HG02763 (cell line): ENCODE measurements around the gene SEMA6B.
"Not testable (repeated sequence)": the region's sequence is repeated elsewhere in the genome, so short reads cannot be mapped to it uniquely, and the experiment has no call there.

Source experiments
- ATAC-seq: cut with Tn5 transposase; IDR thresholded peaks from one replicate; pipeline ENCODE4 v1.9.1; 2021; ENCODE audit warnings: mild to moderate bottlenecking, moderate library complexity; ENCODE audit not compliant: unreplicated experiment

SEMA6B gene, protein sequence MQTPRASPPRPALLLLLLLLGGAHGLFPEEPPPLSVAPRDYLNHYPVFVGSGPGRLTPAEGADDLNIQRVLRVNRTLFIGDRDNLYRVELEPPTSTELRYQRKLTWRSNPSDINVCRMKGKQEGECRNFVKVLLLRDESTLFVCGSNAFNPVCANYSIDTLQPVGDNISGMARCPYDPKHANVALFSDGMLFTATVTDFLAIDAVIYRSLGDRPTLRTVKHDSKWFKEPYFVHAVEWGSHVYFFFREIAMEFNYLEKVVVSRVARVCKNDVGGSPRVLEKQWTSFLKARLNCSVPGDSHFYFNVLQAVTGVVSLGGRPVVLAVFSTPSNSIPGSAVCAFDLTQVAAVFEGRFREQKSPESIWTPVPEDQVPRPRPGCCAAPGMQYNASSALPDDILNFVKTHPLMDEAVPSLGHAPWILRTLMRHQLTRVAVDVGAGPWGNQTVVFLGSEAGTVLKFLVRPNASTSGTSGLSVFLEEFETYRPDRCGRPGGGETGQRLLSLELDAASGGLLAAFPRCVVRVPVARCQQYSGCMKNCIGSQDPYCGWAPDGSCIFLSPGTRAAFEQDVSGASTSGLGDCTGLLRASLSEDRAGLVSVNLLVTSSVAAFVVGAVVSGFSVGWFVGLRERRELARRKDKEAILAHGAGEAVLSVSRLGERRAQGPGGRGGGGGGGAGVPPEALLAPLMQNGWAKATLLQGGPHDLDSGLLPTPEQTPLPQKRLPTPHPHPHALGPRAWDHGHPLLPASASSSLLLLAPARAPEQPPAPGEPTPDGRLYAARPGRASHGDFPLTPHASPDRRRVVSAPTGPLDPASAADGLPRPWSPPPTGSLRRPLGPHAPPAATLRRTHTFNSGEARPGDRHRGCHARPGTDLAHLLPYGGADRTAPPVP

DNA sequence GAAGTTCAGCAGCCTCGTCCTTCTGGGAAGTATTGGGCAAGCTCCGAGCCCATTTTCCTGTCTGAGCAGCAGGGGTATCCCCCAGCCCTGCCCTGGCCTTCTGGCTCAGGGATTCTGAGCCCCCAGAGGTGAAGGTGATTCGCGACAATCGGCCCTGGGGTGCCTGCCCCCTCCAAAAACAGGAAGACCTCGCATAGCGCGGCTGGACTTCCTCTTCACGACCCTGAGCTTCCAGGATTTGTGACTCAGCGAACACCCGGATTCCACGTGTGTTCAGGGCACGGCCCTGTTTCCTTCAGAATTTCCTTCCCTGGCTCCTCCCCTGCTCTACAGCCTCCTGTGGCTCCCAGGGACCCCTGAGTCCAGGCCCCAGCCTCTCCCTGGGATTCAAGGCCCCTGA, at the start of gene SEMA6B:
SEMA6B (minus strand) TSS at position 116 of the 400 bp plus-strand sequence. CDS start 1,227 bp downstream, outside the sequence.
- no peak for ATAC-seq

DNA sequence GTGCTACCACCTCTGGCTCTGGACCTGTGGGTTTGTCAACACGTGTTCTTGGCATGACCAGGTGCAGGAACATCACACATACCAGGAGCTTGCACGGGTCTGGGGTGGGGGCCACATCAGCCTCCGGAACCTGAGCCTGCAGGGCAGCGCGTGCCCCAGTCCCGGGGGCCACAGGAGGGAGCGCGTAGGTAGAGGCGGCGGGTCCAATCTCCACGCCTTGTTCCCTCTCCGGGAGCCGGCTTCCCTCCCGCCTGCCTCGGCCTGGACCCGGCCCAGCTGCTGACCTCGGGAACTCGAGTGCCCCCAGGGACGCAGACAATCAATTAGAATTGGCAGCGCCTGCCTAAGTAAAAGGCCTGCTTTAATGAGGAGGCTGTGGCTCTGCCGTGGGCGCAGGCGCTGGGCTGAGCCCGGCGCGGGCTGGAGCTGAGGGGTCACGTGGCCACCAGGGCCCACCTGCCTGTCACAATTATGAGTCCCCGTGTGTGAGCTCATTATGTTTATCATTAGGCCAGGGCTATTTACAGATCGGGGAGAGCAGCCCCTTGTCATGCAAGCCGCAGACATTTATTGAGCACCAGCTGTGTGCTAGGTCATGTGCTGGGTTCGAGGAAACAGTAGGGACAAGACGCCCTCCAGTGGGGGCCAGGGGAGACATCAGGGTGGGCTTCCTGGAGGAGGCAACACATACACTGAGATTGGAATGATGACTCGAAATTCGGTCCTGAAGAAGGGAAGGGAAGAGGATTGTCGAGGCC, 47.6 kb upstream of the SEMA6B start:
- no peak for ATAC-seq

DNA sequence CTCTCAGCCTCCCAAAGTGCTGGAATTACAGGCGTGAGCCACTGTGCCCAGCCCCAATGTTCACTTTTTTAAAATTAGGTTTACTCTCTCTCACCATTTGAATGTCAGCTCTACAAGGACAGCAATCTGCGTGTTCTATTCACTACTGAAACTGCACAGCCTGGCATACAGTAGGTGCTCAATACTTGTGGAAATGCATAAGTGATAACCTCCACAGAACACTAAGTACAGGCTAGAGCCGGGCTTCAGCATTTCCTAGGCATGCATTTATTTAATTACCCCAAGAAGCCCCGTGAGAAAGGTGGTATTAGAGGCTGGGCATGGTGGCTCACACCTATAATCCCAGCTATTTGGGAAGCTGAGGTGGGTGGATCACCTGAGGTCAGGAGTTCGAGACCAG, 46.7 kb upstream of the SEMA6B start:
- no peak for ATAC-seq

DNA sequence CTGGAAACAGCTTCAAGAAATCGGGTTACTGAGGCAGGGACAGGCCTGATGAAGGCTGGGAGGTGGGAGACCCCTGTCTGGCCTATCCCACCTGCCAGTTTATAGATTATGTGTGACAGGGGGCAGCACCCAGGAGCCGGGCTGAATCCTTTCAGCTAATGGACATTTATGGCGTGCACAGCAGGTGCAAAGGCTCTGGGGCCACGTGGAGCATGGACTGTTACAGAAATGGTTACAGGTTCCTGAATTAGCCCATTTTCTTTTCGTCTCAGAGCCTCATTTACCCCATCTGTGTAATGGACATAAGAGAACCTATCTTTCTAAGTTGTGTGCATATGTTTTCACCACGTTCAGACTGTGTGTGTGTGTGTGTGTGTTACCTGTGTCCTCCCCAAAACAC, 45.4 kb upstream of the SEMA6B start:
- no peak for ATAC-seq

DNA sequence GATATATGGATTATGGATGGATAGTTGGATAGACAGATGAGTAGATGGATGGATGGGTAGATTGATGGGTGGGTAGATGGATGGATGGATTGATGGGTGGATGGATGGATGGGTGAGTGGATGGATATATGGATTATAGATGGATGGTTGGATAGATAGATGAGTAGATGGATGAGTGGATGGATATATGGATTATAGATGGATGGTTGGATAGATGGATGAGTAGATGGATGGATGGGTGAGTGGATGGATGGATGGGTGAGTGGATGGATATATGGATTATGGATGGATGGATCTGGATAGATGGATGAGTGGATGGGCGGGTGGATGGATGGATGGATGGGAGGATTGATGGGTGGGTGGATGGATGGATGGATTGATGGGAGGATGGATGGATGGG, 43.4 kb upstream of the SEMA6B start:
- ATAC-seq, result no peak

DNA sequence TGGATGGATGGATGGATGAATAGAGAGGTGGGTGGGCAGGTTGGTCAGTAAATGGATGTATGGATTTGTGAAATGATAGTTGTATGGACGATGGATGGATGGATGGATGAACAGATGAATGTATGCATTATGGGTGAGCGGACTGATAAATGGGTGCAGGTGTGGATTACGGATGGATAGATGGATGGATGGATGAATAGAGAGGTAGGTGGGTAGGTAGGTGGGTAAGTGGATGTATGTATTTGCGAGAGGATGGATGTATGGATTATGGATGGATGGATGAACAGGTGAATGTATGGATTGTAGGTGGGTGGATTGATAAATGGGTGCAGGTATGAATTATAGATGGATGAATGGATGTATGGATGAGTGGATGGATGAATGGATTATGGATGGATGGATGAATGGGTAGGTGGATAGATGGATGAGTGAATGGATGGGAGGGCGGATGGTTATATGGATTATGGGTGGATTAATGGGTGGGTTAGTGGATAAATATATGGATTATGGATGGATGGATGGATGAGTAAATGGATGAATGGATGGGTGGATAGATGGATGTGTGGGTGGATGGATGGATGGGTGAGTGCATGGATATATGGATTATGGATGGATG, 42.8 kb upstream of the SEMA6B start:
- ATAC-seq, result no peak

DNA sequence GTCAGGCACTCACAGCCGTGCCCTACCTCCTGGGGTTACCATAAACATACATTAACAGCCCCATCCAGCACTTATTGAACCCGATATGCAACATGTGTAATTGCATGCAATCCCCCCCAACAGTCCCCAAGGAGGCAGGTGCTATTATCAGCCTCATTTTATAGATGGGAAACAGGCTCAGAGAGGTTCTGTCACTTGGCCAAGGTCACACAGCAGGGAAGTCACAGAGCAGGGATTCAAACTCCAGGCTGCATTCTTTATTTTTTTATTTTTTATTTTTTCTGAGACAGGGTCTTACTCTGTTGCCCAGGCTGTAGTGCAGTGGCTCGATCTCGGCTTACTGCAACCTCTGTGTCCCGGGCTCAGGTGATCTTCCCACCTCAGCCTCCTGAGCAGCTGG, 41.4 kb upstream of the SEMA6B start:
- no peak for ATAC-seq

DNA sequence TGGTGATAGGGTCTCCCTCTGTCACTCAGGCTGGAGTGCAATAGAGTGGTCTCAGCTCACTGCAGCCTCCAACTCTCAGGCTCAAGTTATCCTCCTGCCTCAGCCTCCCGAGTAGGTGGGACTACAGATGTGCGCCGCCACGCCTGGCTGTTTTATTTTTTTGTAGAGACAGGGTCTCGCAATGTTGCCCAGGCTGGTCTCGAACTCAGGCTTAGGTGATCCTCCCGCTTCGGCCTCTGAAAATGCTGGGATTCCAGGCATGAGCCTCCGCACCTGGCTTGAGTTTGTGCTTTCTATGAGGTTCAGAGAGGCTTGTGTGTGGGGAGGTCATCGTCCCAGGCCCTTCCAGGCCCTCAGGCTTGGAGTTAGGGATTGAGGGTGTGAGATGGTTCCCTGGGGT, 40.6 kb upstream of the SEMA6B start:
- ATAC-seq, result no peak

DNA sequence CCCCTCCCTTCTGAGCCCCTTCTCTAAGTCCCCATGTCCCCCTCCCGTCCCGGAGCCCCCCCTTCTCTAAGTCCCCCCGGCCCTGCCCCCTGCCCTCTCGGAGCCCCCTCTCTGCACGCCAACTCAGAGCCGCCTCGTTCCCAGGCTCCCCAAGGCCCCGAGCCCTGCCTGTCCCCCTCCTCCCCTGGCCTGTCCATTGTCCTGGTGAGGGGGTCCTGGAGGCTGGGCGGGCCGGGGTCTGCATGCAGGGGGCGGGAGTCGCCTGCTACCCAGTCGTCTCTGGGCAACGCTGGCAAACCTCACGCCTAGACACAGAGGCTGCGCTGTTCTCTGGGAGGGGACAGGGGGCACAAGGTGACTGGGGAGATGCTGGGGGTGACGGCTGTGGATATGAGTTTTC, 39.2 kb upstream of the SEMA6B start:
- no peak for ATAC-seq

DNA sequence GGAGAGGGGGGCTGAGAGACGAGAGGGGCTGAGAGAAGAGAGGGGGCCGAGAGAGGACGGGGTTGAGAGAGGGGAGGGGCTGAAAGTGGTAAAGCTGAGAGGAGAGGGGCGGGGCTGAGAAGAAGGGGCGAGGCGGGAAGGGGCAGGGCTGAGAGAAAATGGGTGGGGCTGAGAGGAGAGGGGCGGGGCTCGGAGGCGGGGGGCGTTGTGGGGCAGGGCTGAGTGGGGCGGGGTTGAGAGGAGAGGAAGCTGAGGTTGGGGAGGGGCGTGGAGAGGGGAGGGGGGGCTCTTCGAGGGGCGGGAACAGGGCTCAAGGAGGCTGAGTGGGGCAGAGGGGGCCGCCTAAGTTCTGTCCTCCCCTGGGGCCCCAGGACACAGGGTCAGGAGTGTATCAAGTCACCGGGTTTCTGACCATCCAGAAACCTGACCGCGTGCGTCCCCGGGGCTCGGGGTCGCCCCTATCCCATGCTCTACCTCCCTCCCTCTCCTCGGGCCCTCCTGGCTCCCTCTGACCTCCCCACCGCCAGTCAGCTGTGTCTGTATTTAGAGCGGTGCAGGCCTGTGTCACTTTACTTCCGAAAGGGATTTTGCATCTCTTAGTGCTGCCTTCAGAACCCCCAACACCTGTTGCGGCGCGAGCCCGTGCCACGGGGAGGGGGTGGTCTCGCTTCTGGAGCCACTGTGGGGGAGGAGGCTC, 38.6 kb upstream of the SEMA6B start:
- ATAC-seq, result no peak

DNA sequence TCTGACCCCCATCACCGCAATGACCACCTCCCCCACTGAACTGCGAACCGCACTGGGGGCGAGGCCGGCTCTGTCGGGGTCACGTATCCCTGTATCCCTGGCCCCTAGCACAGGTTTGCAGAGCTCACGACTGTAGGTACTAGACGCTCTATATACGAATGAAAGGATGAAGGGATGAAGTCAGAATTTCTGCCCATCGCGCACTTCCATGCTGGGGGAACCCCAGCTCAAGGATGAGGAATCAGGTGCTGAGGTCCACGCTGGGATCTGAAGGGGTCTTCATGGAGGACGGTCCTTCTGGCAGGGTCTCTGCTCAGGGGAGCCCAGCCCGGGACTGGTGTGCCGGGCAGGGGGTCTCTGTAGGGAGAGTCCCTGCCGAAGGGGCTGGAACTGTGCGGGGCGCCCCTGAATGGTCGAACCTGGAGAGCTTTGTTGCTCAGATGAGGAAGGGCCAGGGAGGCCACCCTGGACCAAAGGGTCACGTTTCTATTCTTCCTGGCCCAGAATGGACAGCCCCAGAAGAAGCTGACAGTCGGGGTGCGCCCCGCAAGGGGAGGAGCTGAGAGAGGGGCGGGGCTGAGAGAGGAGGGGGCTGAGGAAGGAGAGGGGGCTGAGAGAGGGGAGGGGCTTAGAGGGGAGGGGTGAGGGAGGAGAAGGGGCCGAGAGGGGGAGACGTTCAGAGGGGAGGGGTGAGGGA, 37.9 kb upstream of the SEMA6B start:
- ATAC-seq, result no peak

DNA sequence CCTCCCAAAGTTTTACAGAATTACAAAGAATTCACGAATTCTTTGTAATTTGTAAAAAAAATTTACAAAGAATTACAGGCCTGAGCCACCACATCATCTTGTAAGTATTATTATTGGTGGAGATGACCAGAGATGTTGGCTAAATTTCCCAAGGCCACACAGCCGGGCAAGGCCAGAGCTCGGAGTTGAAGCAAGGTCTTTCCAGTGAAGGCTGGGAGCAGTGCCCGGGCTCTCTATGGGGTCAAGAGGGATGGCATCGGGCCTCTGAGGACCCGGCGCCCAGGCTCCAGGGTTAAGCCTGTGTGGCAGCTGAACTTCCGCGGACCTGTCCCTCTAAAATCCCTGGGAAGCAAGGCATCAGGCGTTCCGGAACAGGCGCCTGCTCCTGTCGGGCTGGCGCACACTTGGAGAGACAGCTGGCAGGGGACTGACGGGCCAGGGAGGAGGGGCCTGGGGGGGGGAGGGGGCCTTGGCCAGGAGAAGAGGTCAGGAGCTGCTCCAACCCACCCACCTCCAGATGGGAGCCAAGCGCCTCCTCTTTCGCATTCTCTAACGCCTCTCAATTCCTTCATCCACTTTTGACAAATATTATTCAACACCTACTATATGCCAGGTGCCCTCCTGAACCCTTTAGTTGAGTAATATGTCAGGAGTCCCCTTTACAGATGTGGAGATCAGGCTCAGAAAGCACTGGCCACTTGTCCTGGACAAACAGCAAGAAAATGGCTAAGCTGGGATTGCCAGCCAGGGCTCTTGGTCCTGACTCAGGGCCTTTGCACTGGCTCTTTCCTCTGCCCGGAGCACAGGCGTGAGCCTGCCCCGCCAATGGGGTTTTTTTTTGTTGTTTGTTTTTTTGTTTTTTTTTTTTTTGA, 36.8 kb upstream of the SEMA6B start:
- no peak for ATAC-seq

DNA sequence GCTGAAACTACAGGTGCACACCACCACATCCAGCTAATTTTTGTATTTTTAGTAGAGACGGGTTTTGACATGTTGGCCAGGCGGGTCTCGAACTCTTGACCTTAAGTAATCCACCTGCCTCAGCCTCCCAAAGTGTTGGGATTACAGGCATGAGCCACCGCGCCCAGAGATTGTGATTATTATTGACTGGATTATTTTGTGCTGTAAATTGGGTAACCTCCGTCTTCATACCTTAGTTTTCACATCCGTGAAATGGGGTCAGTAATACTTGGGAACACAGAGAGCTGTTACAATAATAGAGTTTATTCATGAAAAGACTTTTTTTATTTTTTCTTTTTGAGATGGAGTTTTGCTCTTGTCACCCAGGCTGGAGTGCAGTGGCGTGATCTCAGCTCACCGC, 35.7 kb upstream of the SEMA6B start:
- ATAC-seq, result not testable (repeated sequence)

DNA sequence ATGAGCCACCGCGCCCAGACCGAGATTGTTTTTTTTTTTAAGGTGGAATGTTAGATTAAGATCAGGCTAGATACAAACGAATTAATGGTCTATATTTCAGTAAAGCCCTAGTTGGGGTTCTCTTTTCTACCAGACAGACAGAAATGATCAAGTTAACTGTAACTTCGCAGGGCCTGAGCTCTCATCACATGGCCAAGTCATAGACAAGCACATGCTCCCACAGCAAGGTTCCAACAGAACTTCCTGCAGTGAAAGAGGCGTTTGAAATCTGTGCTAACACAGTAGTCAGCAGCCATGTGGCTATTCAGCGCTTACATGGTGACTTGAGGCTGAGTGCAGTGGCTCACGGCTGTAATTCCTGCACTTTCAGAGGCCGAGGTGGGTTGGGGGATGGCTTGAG, 34.7 kb upstream of the SEMA6B start:
- no peak for ATAC-seq

DNA sequence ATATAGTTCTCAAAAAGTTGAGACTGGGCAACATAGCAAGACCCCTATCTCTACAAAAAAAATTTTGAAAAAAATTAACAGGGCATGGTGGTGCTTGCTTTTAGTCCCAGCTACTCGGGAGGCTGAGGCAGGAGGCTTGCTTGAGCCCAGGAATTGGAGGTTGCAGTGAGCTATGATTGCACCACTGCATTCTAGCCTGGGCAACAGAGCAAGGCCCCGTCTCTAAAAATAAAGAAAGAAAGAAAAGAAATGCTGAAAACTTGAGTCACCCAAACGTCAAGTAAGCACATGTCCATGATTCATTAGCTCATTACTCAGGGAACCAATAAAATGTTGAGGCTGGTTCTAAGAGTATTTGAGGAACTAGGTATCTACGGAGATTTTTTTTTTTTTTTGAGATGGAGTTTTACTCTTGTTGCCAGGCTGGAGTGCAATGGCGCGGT, 33.9 kb upstream of the SEMA6B start:
- ATAC-seq, result no peak

DNA sequence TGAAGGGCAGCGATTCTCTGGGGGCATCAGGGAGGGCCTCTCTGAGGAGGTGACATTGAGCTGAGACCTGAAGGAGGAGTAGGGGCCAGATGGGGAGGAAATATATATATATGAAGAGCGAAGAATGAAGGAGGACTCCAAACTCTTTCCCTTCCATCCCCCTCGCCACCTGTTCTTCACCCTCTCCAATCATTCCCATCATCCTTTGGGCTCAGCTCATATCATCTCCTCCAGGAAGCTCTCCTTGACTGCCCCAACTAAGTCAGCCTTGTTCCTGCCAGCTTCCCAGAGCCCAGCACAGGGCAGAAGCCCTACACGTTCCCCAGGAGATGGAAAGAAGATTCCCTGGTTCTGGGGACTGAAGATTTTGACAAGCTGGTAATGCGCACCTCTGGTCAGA, 33.0 kb upstream of the SEMA6B start:
- ATAC-seq, result no peak

DNA sequence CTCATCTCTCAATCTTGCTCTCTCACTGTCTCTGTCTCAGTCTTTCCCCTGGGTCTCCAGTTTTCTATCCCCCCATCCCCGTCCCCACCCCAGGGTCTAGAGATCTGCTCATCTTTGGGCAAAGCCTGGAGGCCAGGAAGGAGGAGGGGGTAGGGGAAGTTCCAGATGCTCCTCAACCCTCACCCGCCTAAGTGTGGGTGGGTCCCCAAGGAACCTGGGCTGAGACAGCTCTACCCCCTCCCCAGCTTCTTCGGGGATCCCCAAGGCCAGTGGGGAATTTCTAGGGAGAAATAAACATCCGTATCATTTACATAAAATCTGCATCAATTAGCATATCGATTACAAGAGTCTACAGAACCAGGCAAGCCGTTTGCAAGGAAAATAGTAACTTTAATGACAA, 31.8 kb upstream of the SEMA6B start:
- no peak for ATAC-seq

DNA sequence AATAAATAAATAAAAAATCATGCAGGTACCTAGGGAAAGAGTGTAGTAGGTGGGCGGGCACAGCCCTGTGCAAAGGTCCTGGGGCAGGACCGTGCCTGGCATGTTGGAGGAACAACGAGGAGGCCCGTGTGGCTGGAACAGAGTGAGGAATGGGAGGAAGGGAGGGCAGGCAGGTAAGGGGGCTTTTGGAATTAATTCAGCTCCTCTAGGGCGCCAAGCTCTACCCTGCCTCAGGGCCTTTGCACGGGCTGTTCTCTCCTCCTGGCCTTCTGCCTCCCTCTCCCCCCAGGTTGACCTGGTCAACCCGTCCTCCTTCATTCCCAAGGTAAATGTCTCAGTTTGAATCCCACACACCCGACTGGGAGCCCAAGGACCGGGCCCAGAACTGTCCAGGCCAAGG, 31.1 kb upstream of the SEMA6B start:
- ATAC-seq, result no peak
